Epithelial cell of esophagus (primary cell): ENCODE measurements around the gene UTP4.

Experiments used
- DNase-seq: peaks from one replicate; pipeline ENCODE4 v3.0.0; 2010; ENCODE audit warnings: low read depth
- H3K4me3 ChIP-seq: 2 replicates; pipeline ENCODE4 v1.5.1; 2011; ENCODE audit warnings: mild to moderate bottlenecking, low read length, control low read depth
- TF ChIP-seq, protein P1 (sequence below): IDR thresholded peaks from 2 replicates; pipeline ENCODE4 v1.5.1; 2011; ENCODE audit warnings: low read depth, mild to moderate bottlenecking, low read length, control low read depth, inconsistent platforms; ENCODE audit not compliant: insufficient read depth; ENCODE audit errors: missing control alignments

UTP4 gene

DNA sequence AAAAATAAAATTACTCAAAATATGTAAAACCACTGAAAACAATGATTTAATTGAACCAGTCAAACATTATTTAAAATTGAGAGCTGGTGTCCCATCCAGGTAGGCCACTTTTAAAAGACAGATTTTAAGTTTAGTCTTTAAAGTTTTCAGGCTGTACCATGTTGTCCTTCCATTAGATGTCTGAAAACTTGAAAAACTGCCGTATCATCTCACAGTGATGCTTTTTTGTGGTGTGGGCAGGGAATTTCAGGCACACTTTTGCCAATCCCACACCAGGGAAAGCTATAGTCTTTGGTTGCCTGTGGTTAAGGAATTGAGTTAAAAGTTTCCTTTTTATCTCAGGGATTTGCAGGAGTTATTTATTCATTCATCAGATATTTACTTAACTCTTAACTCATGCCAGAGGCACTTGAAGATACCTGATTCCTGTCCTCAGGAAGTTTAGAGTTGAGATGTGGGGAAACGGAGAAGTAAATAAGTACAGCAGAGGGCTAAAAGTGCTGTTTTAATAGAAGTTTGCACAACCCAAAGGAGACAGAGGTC lies 57.7 kb downstream of the UTP4 start:
- no peak for DNase-seq
- TF ChIP-seq, protein P1, sequence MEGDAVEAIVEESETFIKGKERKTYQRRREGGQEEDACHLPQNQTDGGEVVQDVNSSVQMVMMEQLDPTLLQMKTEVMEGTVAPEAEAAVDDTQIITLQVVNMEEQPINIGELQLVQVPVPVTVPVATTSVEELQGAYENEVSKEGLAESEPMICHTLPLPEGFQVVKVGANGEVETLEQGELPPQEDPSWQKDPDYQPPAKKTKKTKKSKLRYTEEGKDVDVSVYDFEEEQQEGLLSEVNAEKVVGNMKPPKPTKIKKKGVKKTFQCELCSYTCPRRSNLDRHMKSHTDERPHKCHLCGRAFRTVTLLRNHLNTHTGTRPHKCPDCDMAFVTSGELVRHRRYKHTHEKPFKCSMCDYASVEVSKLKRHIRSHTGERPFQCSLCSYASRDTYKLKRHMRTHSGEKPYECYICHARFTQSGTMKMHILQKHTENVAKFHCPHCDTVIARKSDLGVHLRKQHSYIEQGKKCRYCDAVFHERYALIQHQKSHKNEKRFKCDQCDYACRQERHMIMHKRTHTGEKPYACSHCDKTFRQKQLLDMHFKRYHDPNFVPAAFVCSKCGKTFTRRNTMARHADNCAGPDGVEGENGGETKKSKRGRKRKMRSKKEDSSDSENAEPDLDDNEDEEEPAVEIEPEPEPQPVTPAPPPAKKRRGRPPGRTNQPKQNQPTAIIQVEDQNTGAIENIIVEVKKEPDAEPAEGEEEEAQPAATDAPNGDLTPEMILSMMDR: no peak
- H3K4me3 ChIP-seq: no peak overlapping the region

DNA sequence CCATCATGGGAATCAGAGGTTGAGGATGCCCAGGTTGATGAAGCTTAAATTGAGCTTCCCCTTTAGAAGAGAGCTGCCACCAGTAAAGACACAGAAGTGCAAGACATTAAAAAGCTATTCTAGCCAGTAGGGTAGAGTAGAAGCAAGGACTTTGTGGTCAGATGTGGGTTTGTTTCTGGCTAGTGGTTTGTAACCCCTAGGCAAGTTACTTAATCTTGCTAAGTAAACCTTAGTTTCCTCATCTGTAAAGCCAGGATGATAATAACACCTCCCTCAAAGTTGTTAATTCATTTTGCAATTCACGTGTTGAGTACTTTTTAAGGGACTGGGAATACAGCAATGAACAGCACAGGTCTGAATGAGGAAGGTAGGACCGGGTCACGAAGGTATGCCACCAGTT lies 58.1 kb downstream of the UTP4 start:
- no peak for DNase-seq

DNA sequence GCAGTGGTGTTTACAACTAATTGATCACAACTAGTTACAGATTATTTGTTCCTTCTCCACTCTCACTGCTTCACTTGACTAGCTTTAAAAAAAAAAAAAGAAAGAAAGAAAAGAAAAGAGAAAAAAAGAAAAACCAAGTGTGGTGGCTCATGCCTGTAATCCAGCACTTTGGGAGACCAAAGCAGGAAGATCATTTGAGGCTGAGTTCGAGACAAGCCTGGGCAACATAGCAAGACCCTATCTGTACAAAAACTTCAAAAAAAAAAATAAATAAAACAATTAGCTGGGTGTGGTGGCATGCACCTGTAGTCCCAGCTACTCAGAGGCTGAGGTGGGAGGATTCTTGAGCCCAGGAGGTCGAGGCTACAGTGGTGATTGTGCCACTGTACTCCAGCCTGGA lies 58.7 kb downstream of the UTP4 start:
- TF ChIP-seq, protein P1: no peak
- H3K4me3 ChIP-seq: no peak overlapping the region
- no peak for DNase-seq

More for the DNA sequence above, 58.1 kb downstream of the UTP4 start:
- TF ChIP-seq, protein P1: no peak
- no peak overlapping the region for H3K4me3 ChIP-seq

DNA sequence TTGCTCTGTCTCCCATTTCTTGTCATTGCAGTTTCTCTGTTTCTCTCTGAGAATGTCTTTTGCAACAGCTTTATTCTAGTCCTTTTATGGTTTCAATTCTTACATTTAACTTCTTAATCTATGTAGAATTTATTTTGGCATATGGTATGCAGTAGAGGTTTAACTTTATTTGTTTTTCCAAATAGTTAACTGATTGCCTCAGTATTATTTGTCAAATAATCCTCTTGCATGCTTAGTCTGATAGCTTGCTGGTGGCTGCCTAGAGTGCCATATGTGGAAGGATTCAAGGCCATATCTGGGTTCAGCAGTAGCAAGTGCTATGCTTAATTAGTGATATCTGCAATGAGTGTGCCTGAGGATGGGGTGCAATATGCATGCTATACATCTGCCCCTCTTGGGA lies 61.4 kb downstream of the UTP4 start:
- DNase-seq: no peak
- TF ChIP-seq, protein P1: no peak
- H3K4me3 ChIP-seq: no peak overlapping the region

DNA sequence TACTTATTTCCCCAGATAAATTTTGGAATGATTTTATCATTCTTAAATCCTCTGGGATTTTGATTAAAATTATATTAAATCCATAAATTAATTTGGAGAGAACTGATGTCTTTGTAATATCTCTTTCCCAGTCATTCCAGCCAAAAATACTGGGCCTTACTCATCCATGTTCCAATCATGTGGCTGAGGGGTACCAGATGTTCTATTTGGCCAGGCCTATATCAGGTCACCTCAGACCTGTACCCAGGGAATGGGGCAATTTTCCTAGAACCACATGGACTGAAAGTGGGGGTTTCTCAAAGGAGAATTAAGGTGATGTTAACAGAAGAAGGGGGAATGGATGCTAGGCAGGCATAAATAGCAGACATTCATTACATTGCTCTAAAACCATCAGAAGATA lies 62.0 kb downstream of the UTP4 start:
- H3K4me3 ChIP-seq: no peak overlapping the region
- TF ChIP-seq, protein P1: no peak

DNA sequence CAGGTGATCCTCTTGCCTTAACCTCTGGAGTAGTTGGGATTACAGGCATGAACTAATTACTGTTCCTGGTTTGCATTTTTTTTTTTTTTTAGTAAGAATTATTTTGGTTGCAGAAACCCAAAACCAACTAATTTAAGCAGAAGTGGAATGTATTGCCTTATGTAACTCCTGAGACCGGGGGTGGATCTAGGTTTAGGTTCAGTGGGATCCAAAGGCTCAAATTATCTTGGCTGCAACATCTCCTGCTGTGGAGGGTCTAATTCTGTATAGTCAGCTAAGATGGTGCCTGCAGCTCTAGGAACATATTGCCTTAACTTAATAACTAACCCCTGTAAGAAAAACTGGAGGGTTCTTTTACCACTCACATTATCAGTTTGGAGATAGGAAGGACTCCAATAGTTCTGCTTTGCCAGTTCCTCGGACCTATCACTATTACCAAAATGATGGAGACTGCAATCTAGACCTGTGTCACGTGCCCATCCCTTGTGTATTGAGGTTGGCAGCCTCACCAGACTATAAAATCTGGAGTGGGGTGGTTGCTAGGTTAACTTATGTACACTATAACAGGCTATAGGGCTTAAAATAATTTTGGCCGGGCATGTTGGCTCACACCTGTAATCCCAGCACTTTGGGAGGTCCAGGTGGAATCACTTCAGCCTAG lies 63.0 kb downstream of the UTP4 start:
- TF ChIP-seq, protein P1: no peak
- DNase-seq: no peak

More for the DNA sequence above, 62.0 kb downstream of the UTP4 start:
- no peak for DNase-seq

DNA sequence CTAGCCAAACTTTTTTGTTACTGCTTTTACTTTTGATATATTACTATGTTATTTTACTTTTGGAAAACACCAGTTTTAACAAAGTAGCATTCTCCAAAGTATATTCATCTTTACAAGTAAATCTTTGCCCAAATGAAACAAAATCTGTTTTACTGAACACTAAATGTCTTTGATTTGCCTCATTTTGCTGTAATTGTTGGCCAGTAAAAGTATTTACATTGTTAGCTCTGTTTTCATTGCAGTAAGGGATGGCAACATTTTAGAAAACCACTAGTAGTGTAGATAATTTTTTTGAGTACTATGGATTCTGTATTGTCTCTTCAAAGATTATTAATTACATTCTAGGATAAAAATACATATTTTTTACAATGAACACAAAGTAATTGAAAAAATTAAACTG lies 65.1 kb downstream of the UTP4 start:
- TF ChIP-seq, protein P1: no peak
- H3K4me3 ChIP-seq: no peak overlapping the region
- DNase-seq: no peak

More for the DNA sequence above, 63.0 kb downstream of the UTP4 start:
- H3K4me3 ChIP-seq: no peak overlapping the region
